ENCODE measurements around the gene PRKRIP1.

Gene PRKRIP1

DNA sequence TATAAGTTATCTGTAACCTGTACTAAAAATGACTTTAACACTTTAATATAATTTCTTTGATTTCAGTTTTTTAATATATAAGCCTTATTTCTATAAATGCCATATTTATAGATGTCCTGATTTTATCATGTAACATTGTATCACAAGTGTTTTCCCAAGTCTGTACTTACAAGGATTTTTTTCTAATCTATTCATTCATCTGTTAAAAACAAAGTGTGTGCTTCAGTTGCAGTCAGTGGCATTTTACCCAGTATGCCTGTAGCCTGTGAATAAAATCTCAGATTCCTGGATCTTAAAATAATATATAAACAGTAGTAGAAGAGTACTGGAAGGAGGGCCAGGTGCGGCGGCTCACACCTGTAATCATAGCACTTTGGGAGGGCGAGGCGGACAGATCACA, 17.4 kb downstream of the PRKRIP1 start:
- TF ChIP-seq, protein P1, sequence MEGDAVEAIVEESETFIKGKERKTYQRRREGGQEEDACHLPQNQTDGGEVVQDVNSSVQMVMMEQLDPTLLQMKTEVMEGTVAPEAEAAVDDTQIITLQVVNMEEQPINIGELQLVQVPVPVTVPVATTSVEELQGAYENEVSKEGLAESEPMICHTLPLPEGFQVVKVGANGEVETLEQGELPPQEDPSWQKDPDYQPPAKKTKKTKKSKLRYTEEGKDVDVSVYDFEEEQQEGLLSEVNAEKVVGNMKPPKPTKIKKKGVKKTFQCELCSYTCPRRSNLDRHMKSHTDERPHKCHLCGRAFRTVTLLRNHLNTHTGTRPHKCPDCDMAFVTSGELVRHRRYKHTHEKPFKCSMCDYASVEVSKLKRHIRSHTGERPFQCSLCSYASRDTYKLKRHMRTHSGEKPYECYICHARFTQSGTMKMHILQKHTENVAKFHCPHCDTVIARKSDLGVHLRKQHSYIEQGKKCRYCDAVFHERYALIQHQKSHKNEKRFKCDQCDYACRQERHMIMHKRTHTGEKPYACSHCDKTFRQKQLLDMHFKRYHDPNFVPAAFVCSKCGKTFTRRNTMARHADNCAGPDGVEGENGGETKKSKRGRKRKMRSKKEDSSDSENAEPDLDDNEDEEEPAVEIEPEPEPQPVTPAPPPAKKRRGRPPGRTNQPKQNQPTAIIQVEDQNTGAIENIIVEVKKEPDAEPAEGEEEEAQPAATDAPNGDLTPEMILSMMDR (IDR thresholded peaks at IDR 0.05; ENCODE audit: insufficient read depth, low read length, missing control alignments), result no peak
- no peak for DNase-seq (ENCODE audit: low read depth, low spot score)
- CTCF ChIA-PET, result interaction anchor here (1.3 to 2.0 kb wide), 2 partner anchors 22 to 51 kb away, joined by 4 to 5 read pairs; partner anchors contain the start of gene ALKBH4
- H3K4me3 ChIP-seq (ENCODE audit: low read depth, low read length), result no peak overlapping the region
- POLR2A ChIA-PET, result no interaction called here

DNA sequence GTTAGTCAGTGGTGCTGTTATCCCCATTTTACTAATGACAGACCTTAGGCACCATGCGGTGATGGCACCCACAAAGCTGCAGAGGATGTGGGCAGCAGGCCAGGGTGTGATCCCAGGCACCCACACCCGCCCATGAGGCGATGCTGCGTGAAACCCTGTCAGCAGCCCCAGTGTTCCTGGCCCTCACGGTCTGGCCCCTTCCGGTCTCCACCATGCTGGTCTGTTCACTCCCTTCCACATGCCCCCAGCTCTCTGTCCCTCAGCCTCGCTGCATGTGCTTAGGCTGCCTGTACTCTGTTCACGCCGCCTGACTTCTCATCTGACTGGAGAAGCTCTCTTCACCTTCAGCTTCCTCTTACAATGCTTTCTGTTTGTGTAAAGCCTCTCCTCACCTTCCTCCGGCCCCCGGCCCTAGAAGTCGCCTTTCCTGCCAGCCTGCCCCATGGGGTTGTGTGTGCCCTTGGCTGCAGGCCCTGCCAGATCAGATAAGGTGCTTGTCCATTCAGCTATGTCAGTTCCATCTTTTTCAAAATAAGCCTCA, 19.6 kb downstream of the PRKRIP1 start:
- no peak for DNase-seq (ENCODE audit: low read depth, low spot score)
- no peak overlapping the region for H3K4me3 ChIP-seq (ENCODE audit: low read depth, low read length)
- ChIA-PET CTCF (interaction anchor here (0.8 to 1.3 kb wide), 4 partner anchors 10 to 24 kb away, joined by 3 to 5 read pairs (median 4); no protein-coding TSS in a partner anchor), POLR2A (no interaction called here)
- TF ChIP-seq, protein P1 (IDR thresholded peaks at IDR 0.05; ENCODE audit: insufficient read depth, low read length, missing control alignments), result no peak

DNA sequence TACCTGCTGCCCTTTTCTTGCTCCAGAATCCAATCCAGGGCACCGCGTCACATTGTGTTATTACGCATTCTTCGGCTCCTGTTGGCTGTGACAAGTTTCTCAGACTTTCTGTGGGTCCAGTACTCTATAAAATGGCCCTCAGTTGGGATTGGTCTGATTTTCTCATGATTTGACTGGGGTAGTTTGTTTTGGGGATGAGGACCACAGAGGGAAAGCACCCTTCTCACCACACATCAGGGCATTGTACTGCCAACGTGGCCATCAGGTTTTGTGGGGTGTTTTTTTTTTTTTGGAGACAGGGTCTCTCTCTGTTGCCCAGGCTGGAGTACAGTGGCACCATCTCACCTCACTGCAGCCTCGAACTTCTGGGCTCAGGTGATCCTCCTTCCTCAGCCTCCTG, 20.2 kb downstream of the PRKRIP1 start:
- TF ChIP-seq, protein P1 (IDR thresholded peaks at IDR 0.05; ENCODE audit: insufficient read depth, low read length, missing control alignments), result no peak
- ChIA-PET CTCF (interaction anchor here (0.6 to 1.3 kb wide), 3 partner anchors 12 to 25 kb away, joined by 3 to 5 read pairs (median 3); no protein-coding TSS in a partner anchor), POLR2A (no interaction called here)
- DNase-seq (ENCODE audit: low read depth, low spot score), result no peak
- H3K4me3 ChIP-seq (ENCODE audit: low read depth, low read length), result no peak overlapping the region

DNA sequence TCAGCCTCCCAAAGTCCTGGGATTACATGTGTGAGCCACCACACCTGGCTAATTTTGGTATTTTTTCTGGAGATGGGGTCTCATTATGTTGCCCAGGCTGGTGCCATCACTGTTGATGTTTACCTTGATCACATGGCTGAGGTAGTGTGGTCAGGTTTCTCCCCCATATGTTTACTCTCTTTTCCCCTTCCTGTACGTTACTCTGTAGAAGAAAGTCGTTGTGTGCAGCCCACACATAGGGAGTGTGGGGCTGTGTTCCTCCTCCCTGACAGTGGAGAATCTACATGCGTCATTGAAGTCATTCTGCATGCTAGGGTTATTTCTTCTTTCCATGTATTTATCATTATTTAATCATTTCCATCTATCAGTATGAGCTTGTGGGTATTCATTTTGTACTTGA, 20.9 kb downstream of the PRKRIP1 start:
- TF ChIP-seq, protein P1 (IDR thresholded peaks at IDR 0.05; ENCODE audit: insufficient read depth, low read length, missing control alignments), result no peak
- no peak overlapping the region for H3K4me3 ChIP-seq (ENCODE audit: low read depth, low read length)
- DNase-seq (ENCODE audit: low read depth, low spot score), result no peak
- ChIA-PET CTCF (interaction anchor here (2.0 kb wide), 2 partner anchors 8 to 12 kb away, joined by 5 to 20 read pairs; no protein-coding TSS in a partner anchor), POLR2A (no interaction called here)

DNA sequence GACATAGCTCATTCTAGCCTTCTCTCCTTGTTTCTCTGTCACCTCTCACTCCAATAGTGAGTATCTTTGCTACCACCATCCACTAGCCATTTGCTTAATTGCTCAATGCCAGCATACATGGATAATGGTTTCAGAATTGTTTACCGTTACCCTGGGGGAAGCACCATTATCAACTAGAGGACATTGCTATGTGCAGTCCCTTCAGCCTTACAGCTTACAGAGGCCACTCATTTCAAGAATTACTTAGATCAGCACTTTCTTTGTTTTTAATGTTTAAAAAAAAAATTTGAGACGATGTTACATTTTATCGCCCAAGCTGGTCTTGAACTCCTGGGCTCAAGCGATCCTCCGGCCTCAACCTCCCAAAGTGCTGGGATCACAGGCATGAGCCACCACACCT, 22.4 kb downstream of the PRKRIP1 start:
- no peak overlapping the region for H3K4me3 ChIP-seq (ENCODE audit: low read depth, low read length)
- TF ChIP-seq, protein P1 (IDR thresholded peaks at IDR 0.05; ENCODE audit: insufficient read depth, low read length, missing control alignments), result no peak
- DNase-seq (ENCODE audit: low read depth, low spot score), result no peak
- CTCF ChIA-PET, result interaction anchor here (2.0 kb wide), 2 partner anchors 10 to 14 kb away, joined by 5 to 20 read pairs; no protein-coding TSS in a partner anchor
- POLR2A ChIA-PET, result no interaction called here

DNA sequence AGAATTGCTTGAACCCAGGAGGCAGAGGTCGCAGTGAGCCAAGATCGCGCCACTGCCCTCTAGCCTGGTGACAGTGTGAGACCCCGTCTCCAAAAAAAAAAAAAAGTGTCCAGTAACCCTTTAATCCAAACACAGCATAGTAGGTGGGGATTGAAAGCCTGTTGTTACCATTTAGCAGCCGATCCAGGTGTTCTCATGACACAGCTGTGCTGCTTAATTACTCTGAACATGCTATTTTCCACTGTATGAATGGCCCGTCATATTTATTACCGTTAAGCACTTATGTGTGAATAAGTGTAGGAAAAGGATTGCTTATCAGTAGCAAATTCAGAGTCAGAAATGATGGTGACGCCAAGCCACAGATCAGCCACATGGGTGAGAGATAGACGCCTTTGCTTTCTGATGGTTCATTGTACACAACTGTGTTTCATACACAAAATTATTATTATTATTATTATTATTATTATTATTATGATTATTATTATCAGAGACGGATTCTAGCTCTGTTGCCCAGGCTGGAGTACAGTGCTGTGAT, 25.6 kb downstream of the PRKRIP1 start:
- POLR2A ChIA-PET, result no interaction called here
- TF ChIP-seq, protein P1 (IDR thresholded peaks at IDR 0.05; ENCODE audit: insufficient read depth, low read length, missing control alignments), result no peak
- no peak overlapping the region for H3K4me3 ChIP-seq (ENCODE audit: low read depth, low read length)
- DNase-seq (ENCODE audit: low read depth, low spot score), result no peak
- CTCF ChIA-PET, result interaction anchor here (0.9 kb wide), 1 partner anchor 819 kb away, joined by 3 read pairs; no protein-coding TSS in a partner anchor

All from AG04449 (cell line).